Stomach smooth muscle (tissue), 2 donors: ENCODE measurements around the gene GAREM1.
"Not testable (repeated sequence)": the region's sequence is repeated elsewhere in the genome, so short reads cannot be mapped to it uniquely, and the experiment has no call there.

Source experiments
- H3K27ac ChIP-seq: one replicate; pipeline ENCODE4 v1.7.0; 2013; ENCODE audit warnings: mild to moderate bottlenecking, low read length, inconsistent platforms
- H3K27me3 ChIP-seq, 2 donors: one replicate each; pipeline ENCODE4 v1.7.0; 2013; ENCODE audit warnings: low read length in 2 of 2; ENCODE audit not compliant: insufficient read depth in 2 of 2, control insufficient read depth in 1 of 2
- H3K36me3 ChIP-seq, 2 donors: one replicate each; pipeline ENCODE4 v1.7.0; 2013; ENCODE audit warnings: low read length in 2 of 2; ENCODE audit not compliant: control insufficient read depth in 2 of 2, insufficient read depth in 2 of 2
- H3K4me1 ChIP-seq: one replicate; pipeline ENCODE4 v1.7.0; 2013; ENCODE audit warnings: low read length; ENCODE audit not compliant: control insufficient read depth, insufficient read depth
- H3K4me3 ChIP-seq, 2 donors: one replicate each; pipeline ENCODE4 v1.7.0; 2013; ENCODE audit warnings: low read length in 2 of 2
- H3K9ac ChIP-seq, 2 donors: one replicate each; pipeline ENCODE4 v1.7.0; 2013; ENCODE audit warnings: low read length in 2 of 2, mild to moderate bottlenecking in 1 of 2
- H3K9me3 ChIP-seq, 2 donors: one replicate each; pipeline ENCODE4 v1.7.0; 2013; ENCODE audit warnings: low read length in 2 of 2; ENCODE audit not compliant: control insufficient read depth in 2 of 2
- donor health status: healthy.
- donor health status: Pancreatic carcinoma.

Gene GAREM1

DNA sequence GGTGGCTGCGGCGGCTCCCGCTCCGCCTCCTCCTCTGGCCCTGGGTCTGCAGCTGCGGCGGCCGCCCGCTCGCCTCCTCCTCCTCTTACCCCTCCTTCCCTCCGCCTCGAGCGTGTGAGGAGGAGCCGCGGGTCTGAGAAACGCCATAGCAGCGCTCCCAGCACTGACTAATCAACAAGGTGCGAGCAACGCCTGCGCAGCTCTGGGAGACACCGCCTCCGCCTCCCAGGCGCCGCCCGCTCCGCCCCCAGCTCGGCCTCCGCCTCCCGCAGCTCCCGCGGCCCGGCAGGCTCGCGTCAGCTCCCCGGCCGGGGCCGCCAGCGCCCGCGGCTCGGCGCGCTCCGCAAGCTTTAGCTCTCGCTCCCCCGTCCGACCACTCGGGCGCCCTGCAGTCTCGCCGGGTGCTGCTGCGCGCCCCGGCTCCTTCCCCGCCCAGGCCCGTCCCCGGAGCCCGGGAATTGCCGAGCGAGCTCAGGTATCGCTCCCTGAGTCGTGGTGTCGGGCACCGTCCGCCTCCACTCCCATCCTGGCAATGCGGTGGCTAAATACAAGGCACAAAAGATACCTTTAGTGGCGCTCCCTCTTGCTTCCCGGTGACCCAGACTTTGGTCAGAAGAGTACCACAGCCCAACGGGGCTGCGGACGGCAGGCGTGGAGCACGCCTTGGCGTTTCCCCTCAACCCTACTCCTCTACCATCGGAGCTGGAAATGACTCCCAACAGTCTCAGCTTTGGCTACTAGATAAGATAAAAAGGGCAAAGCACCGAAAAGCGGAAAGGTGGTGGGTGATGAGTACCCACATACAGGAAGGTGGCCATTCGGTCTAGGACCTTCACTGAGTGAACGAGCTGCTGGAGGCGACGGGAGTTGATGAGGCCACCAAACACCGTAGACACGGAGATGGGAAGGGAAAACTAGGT, at the start of gene GAREM1:
GAREM1 (minus strand) TSS at position 169 of the 920 bp plus-strand sequence. CDS start 454 bp downstream, outside the sequence.
- peak within 1 kb of the TSS; percentile 75 to 76 for H3K9ac ChIP-seq
- H3K27me3 ChIP-seq: no peaks in the 10 kb centered on the region
- H3K27ac ChIP-seq: peak within 1 kb of the TSS; percentile 66
- H3K4me3 ChIP-seq: peak within 1 kb of the TSS; percentile 84 to 85
- H3K36me3 ChIP-seq: no peaks in the 10 kb centered on the region
- no peaks in the 10 kb centered on the region for H3K9me3 ChIP-seq
- H3K4me1 ChIP-seq: peaks cover 11% of the 10 kb centered on the region

DNA sequence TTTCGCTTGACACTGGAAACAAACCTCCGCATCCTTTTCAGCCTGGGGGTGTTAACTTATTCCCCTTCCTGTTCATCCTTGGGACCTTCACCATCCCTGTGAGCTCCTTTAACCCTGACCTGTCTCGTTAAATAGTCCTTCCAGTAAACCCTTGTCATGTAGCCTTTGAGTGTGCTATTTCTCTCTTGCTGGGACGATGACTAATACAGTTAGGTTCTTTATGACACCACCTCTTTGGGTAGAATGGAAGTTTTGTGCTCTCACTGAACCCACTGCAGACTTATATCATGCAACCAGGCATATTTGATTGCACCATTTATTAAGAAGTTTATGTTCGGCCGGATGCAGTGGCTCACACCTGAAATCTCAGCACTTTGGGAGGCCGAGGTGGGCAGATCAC, 40.5 kb upstream of the GAREM1 start:
- no peaks in the 10 kb centered on the region for H3K36me3 ChIP-seq
- no peaks in the 10 kb centered on the region for H3K9me3 ChIP-seq
- no peak overlapping the region for H3K4me3 ChIP-seq
- no peaks in the 10 kb centered on the region for H3K4me1 ChIP-seq
- H3K9ac ChIP-seq: no peak overlapping the region
- H3K27ac ChIP-seq: no peak overlapping the region
- no peaks in the 10 kb centered on the region for H3K27me3 ChIP-seq

- no peaks in the 10 kb centered on the region for H3K36me3 ChIP-seq
- no peak overlapping the region for H3K9ac ChIP-seq
- no peaks in the 10 kb centered on the region for H3K4me1 ChIP-seq
Observed at GRCh38 chr18:32509111-32509510, 38.4 kb upstream of the GAREM1 start.

GRCh38 chr18:32507093-32507492, 36.4 kb upstream of the GAREM1 start:
- H3K9me3 ChIP-seq: no peaks in the 10 kb centered on the region
- no peaks in the 10 kb centered on the region for H3K36me3 ChIP-seq
- H3K4me1 ChIP-seq: no peaks in the 10 kb centered on the region
- H3K4me3 ChIP-seq: no peak overlapping the region
- no peak overlapping the region for H3K27ac ChIP-seq
- no peaks in the 10 kb centered on the region for H3K27me3 ChIP-seq
- H3K9ac ChIP-seq: no peak overlapping the region

More at GRCh38 chr18:32509111-32509510, 38.4 kb upstream of the GAREM1 start:
- Histone ChIP-seq H3K9me3 (no peaks in the 10 kb centered on the region), H3K27me3 (no peaks in the 10 kb centered on the region), H3K27ac (no peak overlapping the region), H3K4me3 (no peak overlapping the region)

GRCh38 chr18:32502014-32502413, 31.3 kb upstream of the GAREM1 start:
- Histone ChIP-seq H3K27ac (no peak overlapping the region), H3K27me3 (no peaks in the 10 kb centered on the region), H3K9me3 (no peaks in the 10 kb centered on the region), H3K4me1 (no peaks in the 10 kb centered on the region), H3K4me3 (no peak overlapping the region), H3K36me3 (no peaks in the 10 kb centered on the region), H3K9ac (no peak overlapping the region)

- H3K27ac ChIP-seq, H3K4me1 ChIP-seq, H3K27me3 ChIP-seq, H3K4me3 ChIP-seq, H3K36me3 ChIP-seq, H3K9me3 ChIP-seq, H3K9ac ChIP-seq: not testable (repeated sequence)
Observed at GRCh38 chr18:32501242-32501641, 30.6 kb upstream of the GAREM1 start.

- no peaks in the 10 kb centered on the region for H3K4me1 ChIP-seq
- no peak overlapping the region for H3K27ac ChIP-seq
- no peaks in the 10 kb centered on the region for H3K36me3 ChIP-seq
- H3K4me3 ChIP-seq: no peak overlapping the region
- no peaks in the 10 kb centered on the region for H3K9me3 ChIP-seq
- H3K27me3 ChIP-seq: no peaks in the 10 kb centered on the region
- H3K9ac ChIP-seq: no peak overlapping the region
Observed at GRCh38 chr18:32483002-32483401, 12.3 kb upstream of the GAREM1 start.

DNA sequence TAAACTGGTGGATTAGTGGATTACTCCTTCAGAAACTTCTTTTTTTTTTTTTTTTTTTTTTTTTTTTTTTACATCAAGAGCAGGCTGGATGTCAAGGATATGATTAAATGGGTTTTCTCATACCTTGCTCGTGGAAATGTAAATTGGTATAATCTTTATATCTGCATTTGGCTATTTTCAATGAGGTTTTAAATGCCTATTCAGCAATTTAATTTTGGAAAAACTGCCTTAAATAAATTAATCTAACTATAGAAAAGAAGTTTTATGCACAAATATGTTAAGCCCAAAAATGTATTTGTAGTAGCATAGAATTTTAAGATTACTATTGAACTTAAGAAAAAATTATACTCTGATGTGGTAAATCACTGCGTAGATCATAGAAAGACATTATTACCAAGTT, 11.4 kb upstream of the GAREM1 start:
- Histone ChIP-seq H3K4me3 (no peak overlapping the region), H3K9me3 (no peaks in the 10 kb centered on the region), H3K4me1 (no peaks in the 10 kb centered on the region), H3K36me3 (no peaks in the 10 kb centered on the region), H3K9ac (no peak overlapping the region), H3K27ac (no peak overlapping the region), H3K27me3 (no peaks in the 10 kb centered on the region)

- Histone ChIP-seq H3K36me3 (no peaks in the 10 kb centered on the region), H3K27ac (no peak overlapping the region), H3K27me3 (no peaks in the 10 kb centered on the region), H3K9ac (no peak overlapping the region), H3K9me3 (no peaks in the 10 kb centered on the region), H3K4me3 (no peak overlapping the region), H3K4me1 (no peaks in the 10 kb centered on the region)
Observed at GRCh38 chr18:32480581-32480980, 9.9 kb upstream of the GAREM1 start.

DNA sequence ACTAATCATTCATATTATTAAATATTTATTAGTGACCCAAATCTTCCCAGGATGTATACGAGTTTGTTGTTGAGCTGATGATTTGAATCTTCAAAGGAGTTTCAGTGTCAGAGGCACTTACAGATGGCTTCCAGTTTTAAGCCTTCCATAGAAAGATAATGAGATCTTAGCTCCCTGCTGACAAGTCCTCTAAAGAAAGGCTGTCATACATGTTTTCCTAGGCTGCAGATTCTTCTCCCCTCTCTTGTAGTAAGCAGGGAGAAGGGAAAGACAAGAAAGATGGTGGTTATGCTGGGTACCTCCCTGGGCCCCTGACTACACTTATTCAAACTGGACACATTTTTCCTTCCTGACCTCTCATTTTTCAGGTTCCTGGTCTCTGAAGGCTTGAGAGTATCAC, 8.1 kb upstream of the GAREM1 start:
- no peaks in the 10 kb centered on the region for H3K27me3 ChIP-seq
- H3K4me3 ChIP-seq: no peak overlapping the region
- H3K9ac ChIP-seq: no peak overlapping the region
- no peaks in the 10 kb centered on the region for H3K4me1 ChIP-seq
- H3K27ac ChIP-seq: no peak overlapping the region
- H3K36me3 ChIP-seq: no peaks in the 10 kb centered on the region
- no peaks in the 10 kb centered on the region for H3K9me3 ChIP-seq

GRCh38 chr18:32478317-32478716, 7.6 kb upstream of the GAREM1 start:
- no peak overlapping the region for H3K4me3 ChIP-seq
- no peak overlapping the region for H3K9ac ChIP-seq
- no peaks in the 10 kb centered on the region for H3K36me3 ChIP-seq
- H3K4me1 ChIP-seq: no peaks in the 10 kb centered on the region
- no peaks in the 10 kb centered on the region for H3K27me3 ChIP-seq
- no peak overlapping the region for H3K27ac ChIP-seq
- H3K9me3 ChIP-seq: no peaks in the 10 kb centered on the region
